ENCODE data around the gene ECSIT.

DNA sequence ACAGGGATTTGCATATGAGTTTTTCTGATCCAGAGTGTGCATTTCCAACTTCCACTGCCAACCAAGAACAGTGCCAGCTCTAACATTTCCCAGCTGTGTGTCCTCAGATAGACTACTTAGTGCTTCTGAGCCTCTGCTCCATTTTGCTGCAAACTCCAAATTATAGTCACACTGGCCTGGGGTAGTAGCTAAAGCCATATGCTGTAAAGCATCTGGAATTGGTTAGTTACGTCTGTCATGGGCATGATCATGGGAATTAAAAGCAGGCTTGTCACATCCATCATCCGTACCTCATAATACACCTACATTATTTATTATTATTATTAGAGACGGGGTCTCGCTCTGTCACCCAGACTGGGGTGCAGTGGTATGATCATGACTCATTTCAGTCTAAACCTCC lies 55.2 kb downstream of the ECSIT start:
- TF ChIP-seq, protein P1, sequence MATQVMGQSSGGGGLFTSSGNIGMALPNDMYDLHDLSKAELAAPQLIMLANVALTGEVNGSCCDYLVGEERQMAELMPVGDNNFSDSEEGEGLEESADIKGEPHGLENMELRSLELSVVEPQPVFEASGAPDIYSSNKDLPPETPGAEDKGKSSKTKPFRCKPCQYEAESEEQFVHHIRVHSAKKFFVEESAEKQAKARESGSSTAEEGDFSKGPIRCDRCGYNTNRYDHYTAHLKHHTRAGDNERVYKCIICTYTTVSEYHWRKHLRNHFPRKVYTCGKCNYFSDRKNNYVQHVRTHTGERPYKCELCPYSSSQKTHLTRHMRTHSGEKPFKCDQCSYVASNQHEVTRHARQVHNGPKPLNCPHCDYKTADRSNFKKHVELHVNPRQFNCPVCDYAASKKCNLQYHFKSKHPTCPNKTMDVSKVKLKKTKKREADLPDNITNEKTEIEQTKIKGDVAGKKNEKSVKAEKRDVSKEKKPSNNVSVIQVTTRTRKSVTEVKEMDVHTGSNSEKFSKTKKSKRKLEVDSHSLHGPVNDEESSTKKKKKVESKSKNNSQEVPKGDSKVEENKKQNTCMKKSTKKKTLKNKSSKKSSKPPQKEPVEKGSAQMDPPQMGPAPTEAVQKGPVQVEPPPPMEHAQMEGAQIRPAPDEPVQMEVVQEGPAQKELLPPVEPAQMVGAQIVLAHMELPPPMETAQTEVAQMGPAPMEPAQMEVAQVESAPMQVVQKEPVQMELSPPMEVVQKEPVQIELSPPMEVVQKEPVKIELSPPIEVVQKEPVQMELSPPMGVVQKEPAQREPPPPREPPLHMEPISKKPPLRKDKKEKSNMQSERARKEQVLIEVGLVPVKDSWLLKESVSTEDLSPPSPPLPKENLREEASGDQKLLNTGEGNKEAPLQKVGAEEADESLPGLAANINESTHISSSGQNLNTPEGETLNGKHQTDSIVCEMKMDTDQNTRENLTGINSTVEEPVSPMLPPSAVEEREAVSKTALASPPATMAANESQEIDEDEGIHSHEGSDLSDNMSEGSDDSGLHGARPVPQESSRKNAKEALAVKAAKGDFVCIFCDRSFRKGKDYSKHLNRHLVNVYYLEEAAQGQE (IDR thresholded peaks at IDR 0.05; ENCODE audit: insufficient read depth in 1 of 2, low read depth in 2 of 2, low read length in 1 of 2) = no peak
- TF ChIP-seq, protein P2, sequence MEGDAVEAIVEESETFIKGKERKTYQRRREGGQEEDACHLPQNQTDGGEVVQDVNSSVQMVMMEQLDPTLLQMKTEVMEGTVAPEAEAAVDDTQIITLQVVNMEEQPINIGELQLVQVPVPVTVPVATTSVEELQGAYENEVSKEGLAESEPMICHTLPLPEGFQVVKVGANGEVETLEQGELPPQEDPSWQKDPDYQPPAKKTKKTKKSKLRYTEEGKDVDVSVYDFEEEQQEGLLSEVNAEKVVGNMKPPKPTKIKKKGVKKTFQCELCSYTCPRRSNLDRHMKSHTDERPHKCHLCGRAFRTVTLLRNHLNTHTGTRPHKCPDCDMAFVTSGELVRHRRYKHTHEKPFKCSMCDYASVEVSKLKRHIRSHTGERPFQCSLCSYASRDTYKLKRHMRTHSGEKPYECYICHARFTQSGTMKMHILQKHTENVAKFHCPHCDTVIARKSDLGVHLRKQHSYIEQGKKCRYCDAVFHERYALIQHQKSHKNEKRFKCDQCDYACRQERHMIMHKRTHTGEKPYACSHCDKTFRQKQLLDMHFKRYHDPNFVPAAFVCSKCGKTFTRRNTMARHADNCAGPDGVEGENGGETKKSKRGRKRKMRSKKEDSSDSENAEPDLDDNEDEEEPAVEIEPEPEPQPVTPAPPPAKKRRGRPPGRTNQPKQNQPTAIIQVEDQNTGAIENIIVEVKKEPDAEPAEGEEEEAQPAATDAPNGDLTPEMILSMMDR (IDR thresholded peaks at IDR 0.05) = no peak
- TF ChIP-seq SIN3A (IDR thresholded peaks at IDR 0.05; ENCODE audit: borderline replicate concordance, insufficient read depth, low read depth, low read length) = no peak
- TF ChIP-seq POLR2AphosphoS5 (IDR thresholded peaks at IDR 0.05; ENCODE audit: low read depth, low read length) = no peak
